HG03066 (cell line): ENCODE data around the gene EI24.

Experiments
- ATAC-seq: cut with Tn5 transposase; IDR thresholded peaks from one replicate; pipeline ENCODE4 v1.9.1; 2021; ENCODE audit warnings: low read depth; ENCODE audit not compliant: unreplicated experiment

EI24 gene

GRCh38 chr11:125625630-125626287, 56.5 kb downstream of the EI24 start:
- peak; percentile 72 for ATAC-seq

GRCh38 chr11:125626288-125626950, 57.1 kb downstream of the EI24 start:
- peak; percentile 37 for ATAC-seq

- no peak for ATAC-seq
These were observed 58.1 kb downstream of the EI24 start for GRCh38 chr11:125627236-125627910.
